MM.1S (cell line): ENCODE measurements around the gene CLEC4A.
"Not testable (repeated sequence)": the region's sequence is repeated elsewhere in the genome, so short reads cannot be mapped to it uniquely, and the experiment has no call there.

ENCODE experiments used
- DNase-seq: peaks from one replicate; pipeline ENCODE4 v3.0.0-alpha.2; 2015
- H2AFZ ChIP-seq: fragments of 300-600 bp; sonication (generic); 2 replicates; pipeline ENCODE4 v1.6.0; 2016; ENCODE audit warnings: antibody characterized with exemption, low read length
- H3F3A ChIP-seq: fragments of 300-600 bp; sonication (generic); 2 replicates; pipeline ENCODE4 v1.6.1; 2016; ENCODE audit warnings: mild to moderate bottlenecking, antibody characterized with exemption, low read length, moderate library complexity, mixed read lengths; ENCODE audit not compliant: insufficient read depth
- H3K27ac ChIP-seq: fragments of 300-600 bp; sonication (generic); 2 replicates; pipeline ENCODE4 v1.5.1; 2016; ENCODE audit warnings: mild to moderate bottlenecking, low read length
- H3K27me3 ChIP-seq: fragments of 300-600 bp; sonication (generic); replicated peaks from 2 replicates; pipeline ENCODE4 v1.6.0; 2016; ENCODE audit warnings: low read length; ENCODE audit not compliant: insufficient read depth
- H3K36me3 ChIP-seq: fragments of 300-600 bp; sonication (generic); replicated peaks from 2 replicates; pipeline ENCODE4 v1.6.1; 2016; ENCODE audit warnings: mild to moderate bottlenecking, low read length, mixed read lengths; ENCODE audit not compliant: insufficient read depth
- H3K4me1 ChIP-seq: fragments of 300-600 bp; sonication (generic); 2 replicates; pipeline ENCODE4 v1.6.1; 2016; ENCODE audit warnings: low read length, mixed read lengths
- H3K4me2 ChIP-seq: fragments of 300-600 bp; sonication (generic); 2 replicates; pipeline ENCODE4 v1.6.0; 2016; ENCODE audit warnings: low read depth, low read length
- H3K4me3 ChIP-seq: fragments of 300-600 bp; sonication (generic); 2 replicates; pipeline ENCODE4 v1.5.1; 2016; ENCODE audit warnings: low read length, mixed read lengths
- H3K79me2 ChIP-seq: fragments of 300-600 bp; sonication (generic); 2 replicates; pipeline ENCODE4 v1.6.1; 2016; ENCODE audit warnings: mixed run types, low read length, mixed read lengths
- H3K9ac ChIP-seq: fragments of 300-600 bp; sonication (generic); 2 replicates; pipeline ENCODE4 v1.6.1; 2016; ENCODE audit warnings: low read length, mixed read lengths
- H3K9me2 ChIP-seq: fragments of 300-600 bp; sonication (generic); replicated peaks from 2 replicates; pipeline ENCODE4 v1.6.1; 2016; ENCODE audit warnings: mild to moderate bottlenecking, low read length, mixed read lengths; ENCODE audit not compliant: insufficient read depth
- H3K9me3 ChIP-seq: fragments of 300-600 bp; sonication (generic); replicated peaks from 2 replicates; pipeline ENCODE4 v1.6.1; 2016; ENCODE audit warnings: mild to moderate bottlenecking, low read length, mixed read lengths; ENCODE audit not compliant: insufficient read depth
- H4K20me1 ChIP-seq: fragments of 300-600 bp; sonication (generic); 2 replicates; pipeline ENCODE4 v1.6.1; 2016; ENCODE audit warnings: mild to moderate bottlenecking, low read length, moderate library complexity, mixed read lengths; ENCODE audit not compliant: insufficient read depth
- CTCF ChIP-seq: fragments of 300-600 bp; sonication (generic); IDR thresholded peaks from 2 replicates; pipeline ENCODE4 v1.5.1; 2016; ENCODE audit warnings: antibody characterized with exemption, low read length, mixed read lengths
- EZH2 ChIP-seq: fragments of 300-600 bp; sonication (generic); optimal IDR thresholded peaks from 2 replicates; pipeline ENCODE3; 2017; ENCODE audit warnings: low read depth, mild to moderate bottlenecking, antibody characterized with exemption, low read length, mixed read lengths
- EZH2phosphoT487 ChIP-seq: fragments of 300-600 bp; sonication (generic); IDR thresholded peaks from 2 replicates; pipeline ENCODE4 v1.6.1; 2018; ENCODE audit warnings: antibody characterized with exemption, low read length

Gene CLEC4A

GRCh38 chr12:8087666-8088065 is 35.8 kb upstream of the CLEC4A start:
- no peak for TF ChIP-seq EZH2
- no peak for TF ChIP-seq CTCF
- TF ChIP-seq EZH2phosphoT487 = no peak
- peak overlapping the region; percentile 16 for H3K4me3 ChIP-seq
- DNase-seq = peak; percentile 25
- H3K9ac ChIP-seq = peak overlapping the region; percentile 13; the same call in 1 of the 2 replicates
- no peak overlapping the region for H2AFZ ChIP-seq
- no peaks in the 10 kb centered on the region for H3K9me2 ChIP-seq
- H3K27ac ChIP-seq = peak overlapping the region; percentile 14; the same call in 1 of the 2 replicates
- H3K36me3 ChIP-seq = peaks cover 16% of the 10 kb centered on the region
- H3K9me3 ChIP-seq = no peaks in the 10 kb centered on the region
- peak overlapping the region; percentile 53; the same call in 1 of the 2 replicates for H3K4me2 ChIP-seq
- H3K27me3 ChIP-seq = no peaks in the 10 kb centered on the region
- peaks cover 93% of the 10 kb centered on the region for H3K79me2 ChIP-seq
- peaks cover 15% of the 10 kb centered on the region for H3K4me1 ChIP-seq
- H4K20me1 ChIP-seq = no peaks in the 10 kb centered on the region
- H3F3A ChIP-seq = peaks cover 9% of the 10 kb centered on the region

DNA sequence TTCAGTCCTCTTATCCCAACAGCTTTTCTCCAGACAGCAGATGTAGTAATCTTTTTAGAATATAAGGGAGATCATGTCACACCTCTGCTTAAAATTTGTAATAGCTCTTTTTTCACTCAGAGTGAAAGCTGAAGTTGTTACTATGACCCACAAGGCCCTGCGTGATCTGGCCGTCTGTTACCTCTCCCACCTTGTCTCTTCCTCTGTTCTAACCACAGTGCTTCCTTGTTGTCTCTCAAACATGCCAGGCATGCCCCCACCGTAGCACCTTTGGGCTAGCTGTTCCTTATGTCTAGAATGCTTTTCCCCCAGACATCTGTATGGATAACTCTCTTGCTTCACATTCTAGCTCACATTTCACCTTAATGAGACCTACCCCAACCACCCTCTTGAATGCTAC is 34.8 kb upstream of the CLEC4A start:
- peak overlapping the region; percentile 12; the same call in 1 of the 2 replicates for H3K27ac ChIP-seq
- 0 out of 2 replicates have a peak overlapping the region, but pooled peaks have one; percentile 13 for H3K9ac ChIP-seq
- peaks cover 6% of the 10 kb centered on the region for H3F3A ChIP-seq
- H4K20me1 ChIP-seq = no peaks in the 10 kb centered on the region
- no peak overlapping the region for H2AFZ ChIP-seq
- no peaks in the 10 kb centered on the region for H3K9me2 ChIP-seq
- H3K4me3 ChIP-seq = peak overlapping the region; percentile 16; the same call in 1 of the 2 replicates
- no peaks in the 10 kb centered on the region for H3K27me3 ChIP-seq
- peaks cover 90% of the 10 kb centered on the region for H3K79me2 ChIP-seq
- peak overlapping the region; percentile 53 for H3K4me2 ChIP-seq
- no peaks in the 10 kb centered on the region for H3K9me3 ChIP-seq
- H3K4me1 ChIP-seq = peaks cover 15% of the 10 kb centered on the region
- DNase-seq = peak; percentile 52
- TF ChIP-seq CTCF (no peak), EZH2 (no peak), EZH2phosphoT487 (no peak)
- peaks cover 22% of the 10 kb centered on the region for H3K36me3 ChIP-seq

DNA sequence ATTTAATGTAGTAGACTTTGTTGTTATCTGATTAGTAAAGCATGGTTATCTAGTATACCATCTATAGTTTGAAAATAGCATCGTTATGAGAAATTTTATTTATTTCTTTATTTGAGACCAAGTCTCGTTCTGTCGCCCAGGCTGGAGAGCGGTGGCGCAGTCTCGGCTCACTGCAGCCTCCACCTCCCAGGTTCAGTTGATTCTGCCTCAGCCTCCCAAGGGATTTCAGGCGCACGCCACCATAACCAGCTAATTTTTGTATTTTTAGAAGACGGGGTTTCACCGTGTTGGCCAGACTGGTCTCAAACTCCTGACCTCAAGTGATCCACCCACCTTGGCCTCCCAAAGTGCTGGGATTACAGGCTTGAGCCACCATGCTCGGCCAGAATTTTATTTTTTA is 34.1 kb upstream of the CLEC4A start:
- Histone ChIP-seq H3K36me3 (peaks cover 23% of the 10 kb centered on the region), H3K79me2 (peaks cover 85% of the 10 kb centered on the region), H3K4me1 (peaks cover 15% of the 10 kb centered on the region)
- H3K27ac ChIP-seq, H2AFZ ChIP-seq, DNase-seq, H3F3A ChIP-seq, H3K4me3 ChIP-seq, H3K27me3 ChIP-seq, H3K9me3 ChIP-seq, H4K20me1 ChIP-seq, H3K9ac ChIP-seq, H3K9me2 ChIP-seq, H3K4me2 ChIP-seq: not testable (repeated sequence)

- H3K9me3 ChIP-seq = no peaks in the 10 kb centered on the region
- no peak overlapping the region for H3K9ac ChIP-seq
- H3K9me2 ChIP-seq = no peaks in the 10 kb centered on the region
- H3K27ac ChIP-seq = no peak overlapping the region
- H3K4me2 ChIP-seq = no peak overlapping the region
- peaks cover 15% of the 10 kb centered on the region for H3K4me1 ChIP-seq
- TF ChIP-seq CTCF (no peak), EZH2 (no peak), EZH2phosphoT487 (no peak)
- no peak overlapping the region for H2AFZ ChIP-seq
- no peak overlapping the region for H3K4me3 ChIP-seq
- H3K36me3 ChIP-seq = peaks cover 28% of the 10 kb centered on the region
- H3K27me3 ChIP-seq = no peaks in the 10 kb centered on the region
- H3K79me2 ChIP-seq = peaks cover 85% of the 10 kb centered on the region
- peaks cover 6% of the 10 kb centered on the region for H3F3A ChIP-seq
- no peaks in the 10 kb centered on the region for H4K20me1 ChIP-seq
- no peak for DNase-seq
Measured at GRCh38 chr12:8089716-8090115, 33.7 kb upstream of the CLEC4A start.
